Measurements from ENCODE around the gene CDS1.
"Not testable (repeated sequence)": the region's sequence is repeated elsewhere in the genome, so short reads cannot be mapped to it uniquely, and the experiment has no call there.

- not testable (repeated sequence) for TF ChIP-seq POLR2AphosphoS5 (IDR thresholded peaks at IDR 0.05)
- TF ChIP-seq, protein P1, sequence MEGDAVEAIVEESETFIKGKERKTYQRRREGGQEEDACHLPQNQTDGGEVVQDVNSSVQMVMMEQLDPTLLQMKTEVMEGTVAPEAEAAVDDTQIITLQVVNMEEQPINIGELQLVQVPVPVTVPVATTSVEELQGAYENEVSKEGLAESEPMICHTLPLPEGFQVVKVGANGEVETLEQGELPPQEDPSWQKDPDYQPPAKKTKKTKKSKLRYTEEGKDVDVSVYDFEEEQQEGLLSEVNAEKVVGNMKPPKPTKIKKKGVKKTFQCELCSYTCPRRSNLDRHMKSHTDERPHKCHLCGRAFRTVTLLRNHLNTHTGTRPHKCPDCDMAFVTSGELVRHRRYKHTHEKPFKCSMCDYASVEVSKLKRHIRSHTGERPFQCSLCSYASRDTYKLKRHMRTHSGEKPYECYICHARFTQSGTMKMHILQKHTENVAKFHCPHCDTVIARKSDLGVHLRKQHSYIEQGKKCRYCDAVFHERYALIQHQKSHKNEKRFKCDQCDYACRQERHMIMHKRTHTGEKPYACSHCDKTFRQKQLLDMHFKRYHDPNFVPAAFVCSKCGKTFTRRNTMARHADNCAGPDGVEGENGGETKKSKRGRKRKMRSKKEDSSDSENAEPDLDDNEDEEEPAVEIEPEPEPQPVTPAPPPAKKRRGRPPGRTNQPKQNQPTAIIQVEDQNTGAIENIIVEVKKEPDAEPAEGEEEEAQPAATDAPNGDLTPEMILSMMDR (IDR thresholded peaks at IDR 0.05), result not testable (repeated sequence)
These were observed 99.7 kb downstream of the CDS1 start for GRCh38 chr4:84682661-84683060.

All from stomach (tissue), 4 donors.